WTC11 (cell line): Measurements from ENCODE around the gene TOX2. TPM values are rescaled to one million over a fixed set of nuclear protein-coding genes. Genes with fewer than 3 reads are reported as not detected.

Experiments
- ATAC-seq: fragments of 200-7000 bp; cut with Tn5 transposase; 2 replicates; pipeline ENCODE4 v1.10.0; 2021; ENCODE audit warnings: mild to moderate bottlenecking, moderate library complexity
- CTCF ChIA-PET: fragments of 300-600 bp; sonication (Branson Sonifier 250); formaldehyde crosslinking; loops from one replicate; lab custom pipeline; 2021; ENCODE audit warnings: antibody characterized with exemption; lab: Charles Lee
- POLR2A ChIA-PET: fragments of 350-600 bp; sonication (Branson Sonifier 250); formaldehyde crosslinking; loops from one replicate; lab custom pipeline; 2021; ENCODE audit warnings: antibody characterized with exemption; lab: Charles Lee
- DNase-seq: peaks from one replicate; pipeline ENCODE4 v3.0.0; 2021; ENCODE audit warnings: low spot score
- H3K27ac Mint-ChIP-seq: 2 replicates; pipeline ENCODE4 v1.8.0; 2021; ENCODE audit warnings: mixed read lengths
- H3K27me3 Mint-ChIP-seq: 2 replicates; pipeline ENCODE4 v1.8.0; 2021; ENCODE audit warnings: low read depth, mild to moderate bottlenecking, moderate library complexity, mixed read lengths
- H3K36me3 Mint-ChIP-seq: 2 replicates; pipeline ENCODE4 v1.8.0; 2021; ENCODE audit warnings: mixed read lengths
- H3K4me1 Mint-ChIP-seq: 2 replicates; pipeline ENCODE4 v1.8.0; 2022; ENCODE audit warnings: mixed read lengths
- H3K4me3 Mint-ChIP-seq: 2 replicates; pipeline ENCODE4 v1.8.0; 2021; ENCODE audit warnings: mild to moderate bottlenecking, moderate library complexity, mixed read lengths
- H3K9me3 Mint-ChIP-seq: 2 replicates; pipeline ENCODE4 v1.8.0; 2021; ENCODE audit warnings: mixed read lengths
- IRF2 ChIP-seq: sonication (generic); formaldehyde crosslinking; IDR thresholded peaks from 2 replicates; pipeline ENCODE4 v1.8.0; 2022; ENCODE audit warnings: low read depth, missing genetic modification reagents, borderline replicate concordance
- JUN ChIP-seq: sonication (generic); formaldehyde crosslinking; IDR thresholded peaks from 2 replicates; pipeline ENCODE4 v1.8.0; 2023; ENCODE audit warnings: mild to moderate bottlenecking, missing genetic modification reagents
- KAT7 ChIP-seq: sonication (generic); formaldehyde crosslinking; IDR thresholded peaks from 2 replicates; pipeline ENCODE4 v1.8.1; 2023; ENCODE audit warnings: missing genetic modification reagents, mild to moderate bottlenecking, borderline replicate concordance
- MYBL2 ChIP-seq: sonication (generic); formaldehyde crosslinking; IDR thresholded peaks from 2 replicates; pipeline ENCODE4 v1.8.1; 2023; ENCODE audit warnings: mild to moderate bottlenecking, moderate library complexity, missing genetic modification reagents
- NR2C2 ChIP-seq: sonication (generic); formaldehyde crosslinking; IDR thresholded peaks from 2 replicates; pipeline ENCODE4 v1.8.0; 2022; ENCODE audit warnings: mild to moderate bottlenecking, missing genetic modification reagents
- OVOL2 ChIP-seq: fragments of 250-450 bp; sonication (Bioruptor Pico); IDR thresholded peaks from 2 replicates; pipeline ENCODE4 v1.9.0; 2021; ENCODE audit warnings: mild to moderate bottlenecking, borderline replicate concordance
- PRRX2 ChIP-seq: fragments of 250-450 bp; sonication (Bioruptor Pico); IDR thresholded peaks from 2 replicates; pipeline ENCODE4 v1.8.0; 2021; ENCODE audit warnings: mild to moderate bottlenecking
- RELA ChIP-seq: sonication (generic); formaldehyde crosslinking; IDR thresholded peaks from 2 replicates; pipeline ENCODE4 v1.8.1; 2022; ENCODE audit warnings: missing genetic modification reagents, mild to moderate bottlenecking, borderline replicate concordance
- SMAD4 ChIP-seq: sonication (generic); formaldehyde crosslinking; IDR thresholded peaks from 2 replicates; pipeline ENCODE4 v1.8.0; 2022; ENCODE audit warnings: mild to moderate bottlenecking, missing genetic modification reagents
- SOX15 ChIP-seq: fragments of 250-450 bp; sonication (Bioruptor Pico); IDR thresholded peaks from 2 replicates; pipeline ENCODE4 v1.9.0; 2021; ENCODE audit warnings: mild to moderate bottlenecking
- TCF7 ChIP-seq: sonication (generic); formaldehyde crosslinking; IDR thresholded peaks from 2 replicates; pipeline ENCODE4 v1.8.0; 2022; ENCODE audit warnings: mild to moderate bottlenecking, low read depth, missing genetic modification reagents, moderate library complexity
- ZNF263 ChIP-seq: sonication (generic); formaldehyde crosslinking; IDR thresholded peaks from 2 replicates; pipeline ENCODE4 v1.8.1; 2022; ENCODE audit warnings: low read depth, mild to moderate bottlenecking, moderate library complexity, missing genetic modification reagents
- ZNF396 ChIP-seq: fragments of 250-450 bp; sonication (Bioruptor Pico); IDR thresholded peaks from 2 replicates; pipeline ENCODE4 v1.8.0; 2021; ENCODE audit warnings: mild to moderate bottlenecking, moderate library complexity, borderline replicate concordance
- total RNA-seq: library from RNA; stranded (reverse); gene quantifications from 3 replicates; pipeline ENCODE4 v1.2.3, GENCODE V29; 2021
- TF ChIP-seq, protein P1 (sequence below): sonication (generic); formaldehyde crosslinking; IDR thresholded peaks from 2 replicates; pipeline ENCODE4 v1.8.1; 2023; ENCODE audit warnings: mild to moderate bottlenecking, missing genetic modification reagents, moderate library complexity
- TF ChIP-seq, protein P2 (sequence below): sonication (generic); formaldehyde crosslinking; IDR thresholded peaks from 2 replicates; pipeline ENCODE4 v1.8.0; 2022; ENCODE audit warnings: mild to moderate bottlenecking, missing genetic modification reagents
- TF ChIP-seq, protein P3 (sequence below): sonication (generic); formaldehyde crosslinking; IDR thresholded peaks from 2 replicates; pipeline ENCODE4 v1.8.1; 2022; ENCODE audit warnings: low read depth, missing genetic modification reagents, borderline replicate concordance
- TF ChIP-seq, protein P4 (sequence below): sonication (generic); formaldehyde crosslinking; IDR thresholded peaks from 2 replicates; pipeline ENCODE4 v1.8.1; 2023; ENCODE audit warnings: mild to moderate bottlenecking, missing genetic modification reagents
- TF ChIP-seq, protein P5 (sequence below): sonication (generic); formaldehyde crosslinking; IDR thresholded peaks from 2 replicates; pipeline ENCODE4 v1.8.0; 2023; ENCODE audit warnings: mild to moderate bottlenecking, missing genetic modification reagents
- TF ChIP-seq, protein P6 (sequence below): sonication (generic); formaldehyde crosslinking; IDR thresholded peaks from 2 replicates; pipeline ENCODE4 v1.8.0; 2022; ENCODE audit warnings: mild to moderate bottlenecking, missing genetic modification reagents
- TF ChIP-seq, protein P7 (sequence below): sonication (generic); formaldehyde crosslinking; IDR thresholded peaks from 2 replicates; pipeline ENCODE4 v1.8.0; 2023; ENCODE audit warnings: missing genetic modification reagents, mild to moderate bottlenecking, borderline replicate concordance

The TOX2 gene
- total RNA-seq, 1 experiment from 2014 or later, result 3.4 TPM

DNA sequence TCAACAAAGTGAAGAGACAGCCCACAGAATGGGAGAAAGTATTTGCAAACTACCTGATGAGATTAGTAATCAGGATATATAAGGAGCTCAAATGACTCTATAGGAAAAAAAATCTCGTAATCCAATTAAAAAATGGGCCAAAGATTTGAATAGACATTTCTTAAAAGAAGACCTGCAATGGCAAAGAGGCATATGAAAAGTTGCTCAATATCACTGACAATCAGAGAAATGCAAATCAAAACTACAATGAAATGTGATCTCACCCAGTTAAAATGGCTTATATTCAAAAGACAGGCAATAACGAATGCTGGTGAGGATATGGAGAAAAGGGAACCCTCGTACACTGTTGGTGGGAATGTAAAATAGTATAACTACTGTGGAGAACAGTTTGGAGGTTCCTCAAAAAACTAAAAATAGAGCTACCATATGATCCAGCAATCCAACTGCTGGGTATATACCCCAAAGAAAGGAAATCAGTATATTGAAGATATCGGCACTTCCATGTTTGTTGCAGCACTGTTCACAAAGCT lies 65.0 kb downstream of the TOX2 start:
- Mint-ChIP-seq H3K27me3 (peaks cover 2% of the 10 kb centered on the region; the same call in 1 of the 2 replicates), H3K27ac (no peak overlapping the region), H3K9me3 (no peaks in the 10 kb centered on the region; the same call in 1 of the 2 replicates), H3K36me3 (no peaks in the 10 kb centered on the region), H3K4me1 (peaks cover 6% of the 10 kb centered on the region; the same call in 1 of the 2 replicates), H3K4me3 (no peak overlapping the region)
- no peak for TF ChIP-seq SMAD4
- TF ChIP-seq, protein P1, sequence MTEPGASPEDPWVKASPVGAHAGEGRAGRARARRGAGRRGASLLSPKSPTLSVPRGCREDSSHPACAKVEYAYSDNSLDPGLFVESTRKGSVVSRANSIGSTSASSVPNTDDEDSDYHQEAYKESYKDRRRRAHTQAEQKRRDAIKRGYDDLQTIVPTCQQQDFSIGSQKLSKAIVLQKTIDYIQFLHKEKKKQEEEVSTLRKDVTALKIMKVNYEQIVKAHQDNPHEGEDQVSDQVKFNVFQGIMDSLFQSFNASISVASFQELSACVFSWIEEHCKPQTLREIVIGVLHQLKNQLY (CRISPR knock-in tag), result no peak
- no peak for TF ChIP-seq NR2C2 (CRISPR knock-in tag)
- TF ChIP-seq TCF7 (CRISPR knock-in tag), result no peak
- TF ChIP-seq, protein P2, sequence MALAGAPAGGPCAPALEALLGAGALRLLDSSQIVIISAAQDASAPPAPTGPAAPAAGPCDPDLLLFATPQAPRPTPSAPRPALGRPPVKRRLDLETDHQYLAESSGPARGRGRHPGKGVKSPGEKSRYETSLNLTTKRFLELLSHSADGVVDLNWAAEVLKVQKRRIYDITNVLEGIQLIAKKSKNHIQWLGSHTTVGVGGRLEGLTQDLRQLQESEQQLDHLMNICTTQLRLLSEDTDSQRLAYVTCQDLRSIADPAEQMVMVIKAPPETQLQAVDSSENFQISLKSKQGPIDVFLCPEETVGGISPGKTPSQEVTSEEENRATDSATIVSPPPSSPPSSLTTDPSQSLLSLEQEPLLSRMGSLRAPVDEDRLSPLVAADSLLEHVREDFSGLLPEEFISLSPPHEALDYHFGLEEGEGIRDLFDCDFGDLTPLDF (CRISPR knock-in tag), result no peak
- TF ChIP-seq SOX15 (CRISPR knock-in tag), result no peak
- no peak for TF ChIP-seq OVOL2 (CRISPR knock-in tag)
- TF ChIP-seq, protein P3, sequence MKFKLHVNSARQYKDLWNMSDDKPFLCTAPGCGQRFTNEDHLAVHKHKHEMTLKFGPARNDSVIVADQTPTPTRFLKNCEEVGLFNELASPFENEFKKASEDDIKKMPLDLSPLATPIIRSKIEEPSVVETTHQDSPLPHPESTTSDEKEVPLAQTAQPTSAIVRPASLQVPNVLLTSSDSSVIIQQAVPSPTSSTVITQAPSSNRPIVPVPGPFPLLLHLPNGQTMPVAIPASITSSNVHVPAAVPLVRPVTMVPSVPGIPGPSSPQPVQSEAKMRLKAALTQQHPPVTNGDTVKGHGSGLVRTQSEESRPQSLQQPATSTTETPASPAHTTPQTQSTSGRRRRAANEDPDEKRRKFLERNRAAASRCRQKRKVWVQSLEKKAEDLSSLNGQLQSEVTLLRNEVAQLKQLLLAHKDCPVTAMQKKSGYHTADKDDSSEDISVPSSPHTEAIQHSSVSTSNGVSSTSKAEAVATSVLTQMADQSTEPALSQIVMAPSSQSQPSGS (CRISPR knock-in tag), result no peak
- TF ChIP-seq, protein P4, sequence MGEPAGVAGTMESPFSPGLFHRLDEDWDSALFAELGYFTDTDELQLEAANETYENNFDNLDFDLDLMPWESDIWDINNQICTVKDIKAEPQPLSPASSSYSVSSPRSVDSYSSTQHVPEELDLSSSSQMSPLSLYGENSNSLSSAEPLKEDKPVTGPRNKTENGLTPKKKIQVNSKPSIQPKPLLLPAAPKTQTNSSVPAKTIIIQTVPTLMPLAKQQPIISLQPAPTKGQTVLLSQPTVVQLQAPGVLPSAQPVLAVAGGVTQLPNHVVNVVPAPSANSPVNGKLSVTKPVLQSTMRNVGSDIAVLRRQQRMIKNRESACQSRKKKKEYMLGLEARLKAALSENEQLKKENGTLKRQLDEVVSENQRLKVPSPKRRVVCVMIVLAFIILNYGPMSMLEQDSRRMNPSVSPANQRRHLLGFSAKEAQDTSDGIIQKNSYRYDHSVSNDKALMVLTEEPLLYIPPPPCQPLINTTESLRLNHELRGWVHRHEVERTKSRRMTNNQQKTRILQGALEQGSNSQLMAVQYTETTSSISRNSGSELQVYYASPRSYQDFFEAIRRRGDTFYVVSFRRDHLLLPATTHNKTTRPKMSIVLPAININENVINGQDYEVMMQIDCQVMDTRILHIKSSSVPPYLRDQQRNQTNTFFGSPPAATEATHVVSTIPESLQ (CRISPR knock-in tag), result no peak
- no peak for TF ChIP-seq KAT7 (CRISPR knock-in tag)
- no peak for TF ChIP-seq JUN
- TF ChIP-seq, protein P5, sequence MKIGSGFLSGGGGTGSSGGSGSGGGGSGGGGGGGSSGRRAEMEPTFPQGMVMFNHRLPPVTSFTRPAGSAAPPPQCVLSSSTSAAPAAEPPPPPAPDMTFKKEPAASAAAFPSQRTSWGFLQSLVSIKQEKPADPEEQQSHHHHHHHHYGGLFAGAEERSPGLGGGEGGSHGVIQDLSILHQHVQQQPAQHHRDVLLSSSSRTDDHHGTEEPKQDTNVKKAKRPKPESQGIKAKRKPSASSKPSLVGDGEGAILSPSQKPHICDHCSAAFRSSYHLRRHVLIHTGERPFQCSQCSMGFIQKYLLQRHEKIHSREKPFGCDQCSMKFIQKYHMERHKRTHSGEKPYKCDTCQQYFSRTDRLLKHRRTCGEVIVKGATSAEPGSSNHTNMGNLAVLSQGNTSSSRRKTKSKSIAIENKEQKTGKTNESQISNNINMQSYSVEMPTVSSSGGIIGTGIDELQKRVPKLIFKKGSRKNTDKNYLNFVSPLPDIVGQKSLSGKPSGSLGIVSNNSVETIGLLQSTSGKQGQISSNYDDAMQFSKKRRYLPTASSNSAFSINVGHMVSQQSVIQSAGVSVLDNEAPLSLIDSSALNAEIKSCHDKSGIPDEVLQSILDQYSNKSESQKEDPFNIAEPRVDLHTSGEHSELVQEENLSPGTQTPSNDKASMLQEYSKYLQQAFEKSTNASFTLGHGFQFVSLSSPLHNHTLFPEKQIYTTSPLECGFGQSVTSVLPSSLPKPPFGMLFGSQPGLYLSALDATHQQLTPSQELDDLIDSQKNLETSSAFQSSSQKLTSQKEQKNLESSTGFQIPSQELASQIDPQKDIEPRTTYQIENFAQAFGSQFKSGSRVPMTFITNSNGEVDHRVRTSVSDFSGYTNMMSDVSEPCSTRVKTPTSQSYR (CRISPR knock-in tag), result no peak
- no peak for TF ChIP-seq MYBL2 (CRISPR knock-in tag)
- no peak for TF ChIP-seq IRF2 (CRISPR knock-in tag)
- no peak for TF ChIP-seq ZNF396 (CRISPR knock-in tag)
- TF ChIP-seq, protein P6, sequence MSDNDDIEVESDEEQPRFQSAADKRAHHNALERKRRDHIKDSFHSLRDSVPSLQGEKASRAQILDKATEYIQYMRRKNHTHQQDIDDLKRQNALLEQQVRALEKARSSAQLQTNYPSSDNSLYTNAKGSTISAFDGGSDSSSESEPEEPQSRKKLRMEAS (CRISPR knock-in tag), result no peak
- no peak for TF ChIP-seq RELA (CRISPR knock-in tag)
- POLR2A ChIA-PET, result no interaction called here
- CTCF ChIA-PET, result no interaction called here
- DNase-seq (no peak), ATAC-seq (no peak)

DNA sequence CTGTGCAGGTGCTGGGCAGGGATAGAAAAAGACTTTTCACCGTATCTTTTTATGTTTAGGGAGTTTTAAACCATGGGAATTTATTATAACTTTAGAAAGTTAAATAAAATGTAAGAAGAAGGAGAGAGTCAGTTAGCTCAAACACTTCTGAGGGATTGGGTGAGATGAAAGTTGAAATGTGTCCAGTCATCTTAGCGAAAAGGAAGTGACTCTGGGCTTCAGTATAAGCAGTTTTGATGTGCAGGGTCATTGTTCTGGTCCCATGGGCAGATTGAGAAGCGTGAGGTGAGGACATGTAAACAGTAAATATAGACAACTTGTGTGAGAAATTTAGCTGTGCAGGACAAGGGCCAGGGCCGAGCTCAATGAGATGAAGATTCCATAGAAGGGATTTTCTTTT lies 66.9 kb downstream of the TOX2 start:
- peaks cover 2% of the 10 kb centered on the region; the same call in 1 of the 2 replicates for H3K27me3 Mint-ChIP-seq

More for the DNA sequence above, 66.9 kb downstream of the TOX2 start:
- peaks cover 6% of the 10 kb centered on the region; the same call in 1 of the 2 replicates for H3K4me1 Mint-ChIP-seq
- TF ChIP-seq PRRX2, result no peak
- TF ChIP-seq, protein P7, sequence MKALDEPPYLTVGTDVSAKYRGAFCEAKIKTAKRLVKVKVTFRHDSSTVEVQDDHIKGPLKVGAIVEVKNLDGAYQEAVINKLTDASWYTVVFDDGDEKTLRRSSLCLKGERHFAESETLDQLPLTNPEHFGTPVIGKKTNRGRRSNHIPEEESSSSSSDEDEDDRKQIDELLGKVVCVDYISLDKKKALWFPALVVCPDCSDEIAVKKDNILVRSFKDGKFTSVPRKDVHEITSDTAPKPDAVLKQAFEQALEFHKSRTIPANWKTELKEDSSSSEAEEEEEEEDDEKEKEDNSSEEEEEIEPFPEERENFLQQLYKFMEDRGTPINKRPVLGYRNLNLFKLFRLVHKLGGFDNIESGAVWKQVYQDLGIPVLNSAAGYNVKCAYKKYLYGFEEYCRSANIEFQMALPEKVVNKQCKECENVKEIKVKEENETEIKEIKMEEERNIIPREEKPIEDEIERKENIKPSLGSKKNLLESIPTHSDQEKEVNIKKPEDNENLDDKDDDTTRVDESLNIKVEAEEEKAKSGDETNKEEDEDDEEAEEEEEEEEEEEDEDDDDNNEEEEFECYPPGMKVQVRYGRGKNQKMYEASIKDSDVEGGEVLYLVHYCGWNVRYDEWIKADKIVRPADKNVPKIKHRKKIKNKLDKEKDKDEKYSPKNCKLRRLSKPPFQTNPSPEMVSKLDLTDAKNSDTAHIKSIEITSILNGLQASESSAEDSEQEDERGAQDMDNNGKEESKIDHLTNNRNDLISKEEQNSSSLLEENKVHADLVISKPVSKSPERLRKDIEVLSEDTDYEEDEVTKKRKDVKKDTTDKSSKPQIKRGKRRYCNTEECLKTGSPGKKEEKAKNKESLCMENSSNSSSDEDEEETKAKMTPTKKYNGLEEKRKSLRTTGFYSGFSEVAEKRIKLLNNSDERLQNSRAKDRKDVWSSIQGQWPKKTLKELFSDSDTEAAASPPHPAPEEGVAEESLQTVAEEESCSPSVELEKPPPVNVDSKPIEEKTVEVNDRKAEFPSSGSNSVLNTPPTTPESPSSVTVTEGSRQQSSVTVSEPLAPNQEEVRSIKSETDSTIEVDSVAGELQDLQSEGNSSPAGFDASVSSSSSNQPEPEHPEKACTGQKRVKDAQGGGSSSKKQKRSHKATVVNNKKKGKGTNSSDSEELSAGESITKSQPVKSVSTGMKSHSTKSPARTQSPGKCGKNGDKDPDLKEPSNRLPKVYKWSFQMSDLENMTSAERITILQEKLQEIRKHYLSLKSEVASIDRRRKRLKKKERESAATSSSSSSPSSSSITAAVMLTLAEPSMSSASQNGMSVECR (CRISPR knock-in tag), result no peak
- TF ChIP-seq ZNF263, result no peak
- TF ChIP-seq, all 79 proteins: peak for 0
- CTCF ChIA-PET, result interaction anchor here (0.6 to 2.9 kb wide), 3 partner anchors 12 to 720 kb away, joined by 3 to 12 read pairs (median 12); no protein-coding TSS in a partner anchor
- POLR2A ChIA-PET, result interaction anchor here (0.6 kb wide), 1 partner anchor 105 kb away, joined by 8 read pairs; no protein-coding TSS in a partner anchor
- DNase-seq, result no peak
- Mint-ChIP-seq H3K27ac (no peak overlapping the region), H3K36me3 (no peaks in the 10 kb centered on the region), H3K9me3 (no peaks in the 10 kb centered on the region), H3K4me3 (no peak overlapping the region)
- no peak for ATAC-seq
